Measurements from ENCODE around the gene LRMDA.

GRCh38 chr10:75954486-75954885, 523.1 kb downstream of the LRMDA start:
- no peak for TF ChIP-seq CTCF (IDR thresholded peaks at IDR 0.05)
- no peak for TF ChIP-seq POLR2A (IDR thresholded peaks at IDR 0.05)
